ENCODE results near the gene KHDC1.
"Not testable (repeated sequence)": the region's sequence is repeated elsewhere in the genome, so short reads cannot be mapped to it uniquely, and the experiment has no call there.

KHDC1 gene

DNA sequence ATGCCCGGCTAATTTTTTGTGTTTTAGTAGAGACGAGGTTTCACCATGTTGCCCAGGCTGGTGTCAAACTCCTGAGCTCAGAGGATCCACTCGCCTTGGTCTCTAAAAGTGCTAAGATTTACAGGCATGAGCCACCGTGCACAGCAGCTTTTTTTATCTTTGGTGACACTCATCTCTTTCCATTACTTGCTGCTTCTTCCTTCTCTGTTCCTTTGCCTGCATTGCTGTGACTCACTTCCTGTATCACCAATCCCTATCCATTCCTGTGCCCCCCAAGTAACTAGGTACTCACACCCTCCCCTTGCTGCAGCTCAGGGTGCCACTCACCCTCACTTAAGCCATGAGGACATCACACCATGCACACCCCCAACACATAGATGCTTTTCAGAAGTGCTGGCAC is 62.3 kb downstream of the KHDC1 start:
- no peaks in the 10 kb centered on the region for H3K36me3 ChIP-seq (ENCODE audit: control insufficient read depth, insufficient read depth, low read length)
- H3K4me3 ChIP-seq (ENCODE audit: low read length): no peak overlapping the region
- H3K27me3 ChIP-seq (ENCODE audit: control insufficient read depth, insufficient read depth, low read length): no peaks in the 10 kb centered on the region
- H3K27ac ChIP-seq (ENCODE audit: low read depth, low read length): no peak overlapping the region
- H3K9ac ChIP-seq (ENCODE audit: low read length): no peak overlapping the region
- no peaks in the 10 kb centered on the region for H3K4me1 ChIP-seq (ENCODE audit: control insufficient read depth, insufficient read depth, low read length)

DNA sequence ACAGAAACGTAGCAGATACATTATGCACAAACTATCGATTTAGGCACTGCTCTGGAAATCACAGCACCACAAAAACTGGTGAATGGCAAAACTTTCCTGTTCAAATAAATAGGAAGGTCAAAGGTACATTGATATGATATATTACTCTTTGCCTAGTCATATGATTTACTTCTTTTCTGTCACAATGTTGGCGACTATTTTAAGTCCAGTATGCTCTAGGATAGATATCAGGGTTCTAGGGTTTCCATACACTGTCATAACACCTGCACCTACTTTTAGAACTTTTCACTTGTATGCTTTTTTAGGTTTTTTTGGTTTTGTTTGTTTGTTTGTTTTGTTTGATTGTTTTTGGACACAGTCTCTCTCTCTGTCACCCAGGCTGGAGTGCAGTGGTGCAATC is 62.7 kb downstream of the KHDC1 start:
- Histone ChIP-seq H3K27me3 (ENCODE audit: control insufficient read depth, insufficient read depth, low read length) (no peaks in the 10 kb centered on the region), H3K27ac (ENCODE audit: low read depth, low read length) (no peak overlapping the region), H3K36me3 (ENCODE audit: control insufficient read depth, insufficient read depth, low read length) (no peaks in the 10 kb centered on the region), H3K4me3 (ENCODE audit: low read length) (no peak overlapping the region), H3K4me1 (ENCODE audit: control insufficient read depth, insufficient read depth, low read length) (no peaks in the 10 kb centered on the region), H3K9ac (ENCODE audit: low read length) (no peak overlapping the region)

DNA sequence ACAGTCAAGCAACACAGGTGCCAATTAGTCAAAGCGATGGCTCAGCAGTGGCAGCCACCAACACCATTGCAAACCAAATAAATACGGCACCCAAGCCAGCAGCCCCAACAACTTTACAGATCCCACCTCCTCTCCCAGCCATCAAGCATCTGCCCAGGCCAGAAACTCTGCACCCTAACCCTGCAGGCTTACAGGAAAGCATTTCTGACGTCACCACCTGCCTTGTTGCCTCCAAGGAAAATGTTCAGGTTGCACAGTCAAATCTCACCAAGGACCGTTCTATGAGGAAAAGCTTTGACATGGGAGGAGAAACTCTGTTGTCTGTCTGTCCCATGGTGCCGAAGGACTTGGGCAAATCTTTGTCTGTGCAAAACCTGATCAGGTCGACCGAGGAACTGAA is 68.3 kb downstream of the KHDC1 start:
- no peak overlapping the region for H3K27ac ChIP-seq (ENCODE audit: low read depth, low read length)
- no peak overlapping the region for H3K4me3 ChIP-seq (ENCODE audit: low read length)
- no peaks in the 10 kb centered on the region for H3K36me3 ChIP-seq (ENCODE audit: control insufficient read depth, insufficient read depth, low read length)
- H3K27me3 ChIP-seq (ENCODE audit: control insufficient read depth, insufficient read depth, low read length): no peaks in the 10 kb centered on the region
- H3K4me1 ChIP-seq (ENCODE audit: control insufficient read depth, insufficient read depth, low read length): no peaks in the 10 kb centered on the region
- H3K9ac ChIP-seq (ENCODE audit: low read length): no peak overlapping the region

DNA sequence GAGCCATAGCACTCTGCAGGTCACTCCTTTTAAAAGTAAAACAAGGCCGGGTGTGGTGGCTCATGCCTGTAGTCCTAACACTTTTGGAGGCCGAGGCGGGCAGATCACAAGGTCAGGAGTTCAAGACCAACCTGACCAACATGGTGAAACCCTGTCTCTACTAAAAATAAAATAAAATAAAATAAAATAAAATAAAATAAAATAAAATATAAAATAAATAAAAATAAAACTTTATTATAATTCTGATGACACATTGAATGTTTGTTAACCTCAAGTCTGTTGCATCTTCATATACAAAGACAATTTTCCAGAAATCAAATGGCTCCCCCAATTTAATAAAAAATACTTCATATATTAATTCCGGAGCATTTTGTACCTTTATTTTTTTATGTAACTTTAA is 69.7 kb downstream of the KHDC1 start:
- not testable (repeated sequence) for H3K36me3 ChIP-seq (ENCODE audit: control insufficient read depth, insufficient read depth, low read length); H3K4me3 ChIP-seq (ENCODE audit: low read length); H3K4me1 ChIP-seq (ENCODE audit: control insufficient read depth, insufficient read depth, low read length); H3K27me3 ChIP-seq (ENCODE audit: control insufficient read depth, insufficient read depth, low read length); H3K27ac ChIP-seq (ENCODE audit: low read depth, low read length); H3K9ac ChIP-seq (ENCODE audit: low read length)
